ENCODE measurements around the gene TMEM101.
"Not testable (repeated sequence)": the region's sequence is repeated elsewhere in the genome, so short reads cannot be mapped to it uniquely, and the experiment has no call there.

Gene TMEM101

GRCh38 chr17:44029736-44030135 lies 15.0 kb upstream of the TMEM101 start:
- no peak for DNase-seq (ENCODE audit: low read depth, low spot score)
- H3K4me3 ChIP-seq (ENCODE audit: low read length): no peak overlapping the region

- no peak overlapping the region for H3K4me3 ChIP-seq (ENCODE audit: low read length)
- DNase-seq (ENCODE audit: low read depth, low spot score): no peak
Measured at GRCh38 chr17:44024853-44025252, 10.1 kb upstream of the TMEM101 start.

- no peak for DNase-seq (ENCODE audit: low read depth, low spot score)
- no peak overlapping the region for H3K4me3 ChIP-seq (ENCODE audit: low read length)
Measured at GRCh38 chr17:44024271-44024663, 9.5 kb upstream of the TMEM101 start.

GRCh38 chr17:44023545-44024270 lies 8.9 kb upstream of the TMEM101 start:
- H3K4me3 ChIP-seq (ENCODE audit: low read length): no peak overlapping the region
- no peak for DNase-seq (ENCODE audit: low read depth, low spot score)

- H3K4me3 ChIP-seq (ENCODE audit: low read length): no peak overlapping the region
- DNase-seq (ENCODE audit: low read depth, low spot score): no peak
Measured at GRCh38 chr17:44022246-44022645, 7.5 kb upstream of the TMEM101 start.

- H3K4me3 ChIP-seq (ENCODE audit: low read length); DNase-seq (ENCODE audit: low read depth, low spot score): not testable (repeated sequence)
Measured at GRCh38 chr17:44021227-44021626, 6.5 kb upstream of the TMEM101 start.

- peak overlapping the region; percentile 98 for H3K4me3 ChIP-seq (ENCODE audit: low read length)
- DNase-seq (ENCODE audit: low read depth, low spot score): no peak
Measured at GRCh38 chr17:44014133-44014436, 678 bp downstream of the TMEM101 start.

GRCh38 chr17:44012874-44013273 lies 1.9 kb downstream of the TMEM101 start:
- H3K4me3 ChIP-seq (ENCODE audit: low read length): no peak overlapping the region
- no peak for DNase-seq (ENCODE audit: low read depth, low spot score)

- DNase-seq (ENCODE audit: low read depth, low spot score): no peak
Measured at GRCh38 chr17:44012391-44012790, 2.4 kb downstream of the TMEM101 start.

GRCh38 chr17:44011876-44012275 lies 2.9 kb downstream of the TMEM101 start:
- no peak overlapping the region for H3K4me3 ChIP-seq (ENCODE audit: low read length)
- DNase-seq (ENCODE audit: low read depth, low spot score): no peak

More at GRCh38 chr17:44012391-44012790, 2.4 kb downstream of the TMEM101 start:
- no peak overlapping the region for H3K4me3 ChIP-seq (ENCODE audit: low read length)

- H3K4me3 ChIP-seq (ENCODE audit: low read length): no peak overlapping the region
- DNase-seq (ENCODE audit: low read depth, low spot score): no peak
Measured at GRCh38 chr17:44010966-44011647, 3.7 kb downstream of the TMEM101 start.

- no peak for DNase-seq (ENCODE audit: low read depth, low spot score)
- no peak overlapping the region for H3K4me3 ChIP-seq (ENCODE audit: low read length)
Measured at GRCh38 chr17:44008205-44008909, 6.4 kb downstream of the TMEM101 start.

GRCh38 chr17:44007346-44008204 lies 7.2 kb downstream of the TMEM101 start:
- H3K4me3 ChIP-seq (ENCODE audit: low read length): peak overlapping the region; percentile 76
- no peak for DNase-seq (ENCODE audit: low read depth, low spot score)

- peak overlapping the region; percentile 76 for H3K4me3 ChIP-seq (ENCODE audit: low read length)
- peak; percentile 94 for DNase-seq (ENCODE audit: low read depth, low spot score)
Measured at GRCh38 chr17:44006598-44007345, 8.0 kb downstream of the TMEM101 start.

- DNase-seq (ENCODE audit: low read depth, low spot score): no peak
- peak overlapping the region; percentile 76 for H3K4me3 ChIP-seq (ENCODE audit: low read length)
Measured at GRCh38 chr17:44006272-44006597, 8.5 kb downstream of the TMEM101 start.

- DNase-seq (ENCODE audit: low read depth, low spot score): no peak
- no peak overlapping the region; the same call in 1 of the 2 replicates for H3K4me3 ChIP-seq (ENCODE audit: low read length)
Measured at GRCh38 chr17:44005527-44006271, 9.1 kb downstream of the TMEM101 start.

- DNase-seq (ENCODE audit: low read depth, low spot score): no peak
- H3K4me3 ChIP-seq (ENCODE audit: low read length): no peak overlapping the region
Measured at GRCh38 chr17:44004761-44005526, 9.8 kb downstream of the TMEM101 start.

Data from Jurkat, Clone E6-1 (cell line).